Mesendoderm (in vitro differentiated cells): ENCODE data around the gene MESP2.

Source experiments
- DNase-seq: peaks from one replicate; pipeline ENCODE4 v3.0.0; 2013
- H2AK5ac ChIP-seq: 2 replicates; pipeline ENCODE4 v1.6.1; 2013; ENCODE audit warnings: low read length, inconsistent platforms
- H2BK120ac ChIP-seq: 2 replicates; pipeline ENCODE4 v1.6.1; 2013; ENCODE audit warnings: low read depth, mild to moderate bottlenecking, low read length, moderate library complexity, mixed read lengths
- H2BK15ac ChIP-seq: replicated peaks from 2 replicates; pipeline ENCODE4 v1.6.1; 2013; ENCODE audit warnings: low read depth, mild to moderate bottlenecking, moderate library complexity
- H2BK5ac ChIP-seq: 2 replicates; pipeline ENCODE4 v1.6.1; 2013; ENCODE audit warnings: low read length, inconsistent platforms
- H3K18ac ChIP-seq: 2 replicates; pipeline ENCODE4 v1.6.1; 2013; ENCODE audit warnings: mild to moderate bottlenecking, low read length, mixed read lengths
- H3K23ac ChIP-seq: one replicate; pipeline ENCODE4 v1.6.1; 2013; ENCODE audit warnings: low read length
- H3K27ac ChIP-seq: 2 replicates; pipeline ENCODE4 v1.5.1; 2013; ENCODE audit warnings: low read depth, mild to moderate bottlenecking, inconsistent platforms, low read length, moderate library complexity
- H3K27me3 ChIP-seq: 2 replicates; pipeline ENCODE4 v1.6.1; 2013; ENCODE audit warnings: low read length, control low read depth, mild to moderate bottlenecking, inconsistent platforms; ENCODE audit not compliant: insufficient read depth, poor library complexity
- H3K36me3 ChIP-seq: 2 replicates; pipeline ENCODE4 v1.6.1; 2013; ENCODE audit warnings: low read length, inconsistent platforms; ENCODE audit not compliant: control insufficient read depth, insufficient read depth
- H3K4ac ChIP-seq: one replicate; pipeline ENCODE4 v1.6.1; 2013; ENCODE audit warnings: low read depth, mild to moderate bottlenecking, low read length, moderate library complexity
- H3K4me1 ChIP-seq: 2 replicates; pipeline ENCODE4 v1.6.1; 2013; ENCODE audit warnings: low read depth, low read length, inconsistent platforms; ENCODE audit not compliant: control insufficient read depth
- H3K4me2 ChIP-seq: 2 replicates; pipeline ENCODE4 v1.6.1; 2013; ENCODE audit warnings: low read length
- H3K4me3 ChIP-seq: 2 replicates; pipeline ENCODE4 v1.5.1; 2013; ENCODE audit warnings: mild to moderate bottlenecking, low read length
- H3K56ac ChIP-seq: one replicate; pipeline ENCODE4 v1.6.1; 2013; ENCODE audit warnings: low read length
- H3K79me1 ChIP-seq: 2 replicates; pipeline ENCODE4 v1.6.1; 2013; ENCODE audit warnings: low read length, inconsistent platforms
- H3K79me2 ChIP-seq: 2 replicates; pipeline ENCODE4 v1.6.1; 2013; ENCODE audit warnings: mild to moderate bottlenecking, low read length; ENCODE audit not compliant: control insufficient read depth, insufficient read depth
- H3K9ac ChIP-seq: 2 replicates; pipeline ENCODE4 v1.6.1; 2013; ENCODE audit warnings: low read length, inconsistent platforms
- H4K5ac ChIP-seq: one replicate; pipeline ENCODE4 v1.6.1; 2013; ENCODE audit warnings: low read length
- H4K8ac ChIP-seq: one replicate; pipeline ENCODE4 v1.6.1; 2013; ENCODE audit warnings: low read depth, mild to moderate bottlenecking, control low read depth, low read length, moderate library complexity
- WGBS: extraction: QIAGEN DNeasy Blood & Tissue Kit; methylation state at CpG from one replicate; pipeline ENCODE4 v1.1.7; 2013; ENCODE audit warnings: low lambda C conversion rate, missing lambda C conversion rate; ENCODE audit not compliant: insufficient coverage; ENCODE audit errors: extremely low coverage; 5-methylcytosine and 5-hydroxymethylcytosine counted together

Gene MESP2

DNA sequence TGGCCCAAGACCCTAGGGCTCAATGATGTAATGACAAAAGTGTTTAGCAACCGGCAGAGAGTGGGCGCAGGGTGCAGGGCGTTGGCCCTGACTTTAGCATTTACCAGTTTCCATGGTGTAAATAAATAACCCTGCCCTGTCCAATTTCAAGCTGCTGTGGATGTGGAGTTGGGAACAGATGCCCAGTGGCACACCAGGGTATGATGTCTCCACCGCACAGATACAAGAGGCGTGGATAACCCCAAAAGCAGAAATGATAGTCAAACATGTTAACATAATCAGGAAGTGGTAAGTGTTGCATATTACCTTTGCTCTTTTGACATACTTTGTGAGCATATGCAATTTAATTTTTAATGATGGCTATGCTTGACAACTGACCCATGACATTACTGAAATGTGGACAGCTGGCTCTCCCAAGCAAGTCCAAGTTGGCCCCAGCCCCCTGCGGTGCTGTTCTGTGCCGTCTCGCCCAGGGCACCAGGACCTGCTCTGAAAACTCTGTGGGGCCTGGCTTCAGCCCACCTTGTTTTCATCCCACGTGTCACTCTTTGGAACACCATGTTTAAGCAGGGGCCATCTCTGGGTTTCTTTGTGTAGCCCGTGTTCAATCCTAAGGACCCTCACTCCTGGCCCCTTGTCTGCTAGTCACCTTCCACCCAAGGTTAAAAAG lies 49.3 kb downstream of the MESP2 start:
- no CpG with 5 or more reads among the region's 10 CpGs for WGBS

DNA sequence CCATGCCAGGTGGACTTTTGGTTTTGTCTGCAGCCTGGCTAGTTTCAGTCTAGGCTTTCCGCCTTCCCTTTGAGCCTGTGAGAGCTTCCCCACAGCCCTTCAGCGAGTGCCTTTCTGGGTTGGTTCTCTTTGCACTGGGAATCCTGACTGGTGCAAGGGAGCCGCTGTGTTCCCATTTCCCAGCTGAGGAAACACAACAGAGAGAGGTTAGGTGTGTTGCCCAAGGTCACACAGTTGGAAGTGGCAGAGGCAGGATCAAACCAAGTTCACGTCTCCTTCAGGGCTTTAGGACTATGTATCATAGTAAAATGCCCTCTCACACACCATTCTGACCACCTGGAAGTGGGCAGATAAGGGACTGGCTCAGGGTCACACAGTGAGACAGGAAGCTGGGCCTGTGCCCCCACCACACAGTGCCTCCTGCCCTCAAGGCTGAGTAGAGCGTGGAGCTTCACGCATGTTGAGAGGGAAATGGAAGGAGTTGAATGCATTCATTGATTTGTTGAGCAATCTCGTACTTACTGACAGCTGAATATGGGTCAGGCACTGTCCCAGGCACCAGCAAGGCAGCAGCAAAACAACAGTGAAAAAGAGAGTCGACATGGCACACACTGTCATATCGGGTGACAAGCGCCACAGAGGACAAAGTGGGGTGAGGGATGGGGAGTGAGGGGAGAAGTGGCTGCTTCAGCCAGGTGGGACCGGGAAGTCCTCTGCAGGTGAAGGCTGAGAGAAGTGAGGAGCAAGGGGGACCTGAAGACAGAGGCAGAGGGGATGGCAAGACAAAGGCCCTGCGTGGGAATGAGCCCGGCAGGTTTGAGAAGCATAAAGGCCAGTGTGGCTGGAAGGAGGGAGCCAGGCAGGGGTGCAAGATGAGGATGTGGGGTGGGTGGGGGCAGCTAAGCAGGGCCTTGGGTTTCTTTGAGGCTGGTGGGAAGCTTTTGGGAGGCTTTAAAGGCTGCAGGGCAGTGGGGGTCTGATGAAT lies 50.8 kb downstream of the MESP2 start:
- Histone ChIP-seq H3K23ac (no peak overlapping the region), H3K79me2 (no peaks in the 10 kb centered on the region), H3K4me3 (no peak overlapping the region), H3K4me1 (no peaks in the 10 kb centered on the region), H3K4me2 (no peak overlapping the region), H3K27ac (no peak overlapping the region), H2BK120ac (no peak overlapping the region), H3K18ac (no peak overlapping the region), H4K8ac (no peak overlapping the region), H3K4ac (no peak overlapping the region), H3K27me3 (no peaks in the 10 kb centered on the region), H4K5ac (no peak overlapping the region), H3K56ac (no peak overlapping the region), H2AK5ac (no peak overlapping the region), H2BK5ac (no peak overlapping the region), H3K79me1 (no peaks in the 10 kb centered on the region), H2BK15ac (no peak overlapping the region), H3K36me3 (no peaks in the 10 kb centered on the region), H3K9ac (no peak overlapping the region)
- DNase-seq, result no peak
- WGBS, result no CpG with 5 or more reads among the region's 13 CpGs

More for the DNA sequence above, 49.3 kb downstream of the MESP2 start:
- H2BK15ac ChIP-seq, result no peak overlapping the region
- H2BK5ac ChIP-seq, result no peak overlapping the region
- no peak overlapping the region for H3K27ac ChIP-seq
- no peak overlapping the region for H3K4ac ChIP-seq
- H2AK5ac ChIP-seq, result no peak overlapping the region
- H2BK120ac ChIP-seq, result no peak overlapping the region
- no peak for DNase-seq
- H3K79me1 ChIP-seq, result no peaks in the 10 kb centered on the region
- H3K18ac ChIP-seq, result no peak overlapping the region
- H4K5ac ChIP-seq, result no peak overlapping the region
- H3K9ac ChIP-seq, result no peak overlapping the region
- no peaks in the 10 kb centered on the region for H3K36me3 ChIP-seq
- no peak overlapping the region for H3K56ac ChIP-seq
- no peak overlapping the region for H3K4me3 ChIP-seq
- H3K27me3 ChIP-seq, result no peaks in the 10 kb centered on the region
- no peaks in the 10 kb centered on the region for H3K4me1 ChIP-seq
- no peaks in the 10 kb centered on the region for H3K79me2 ChIP-seq
- no peak overlapping the region for H3K23ac ChIP-seq
- H4K8ac ChIP-seq, result no peak overlapping the region
- no peak overlapping the region for H3K4me2 ChIP-seq

DNA sequence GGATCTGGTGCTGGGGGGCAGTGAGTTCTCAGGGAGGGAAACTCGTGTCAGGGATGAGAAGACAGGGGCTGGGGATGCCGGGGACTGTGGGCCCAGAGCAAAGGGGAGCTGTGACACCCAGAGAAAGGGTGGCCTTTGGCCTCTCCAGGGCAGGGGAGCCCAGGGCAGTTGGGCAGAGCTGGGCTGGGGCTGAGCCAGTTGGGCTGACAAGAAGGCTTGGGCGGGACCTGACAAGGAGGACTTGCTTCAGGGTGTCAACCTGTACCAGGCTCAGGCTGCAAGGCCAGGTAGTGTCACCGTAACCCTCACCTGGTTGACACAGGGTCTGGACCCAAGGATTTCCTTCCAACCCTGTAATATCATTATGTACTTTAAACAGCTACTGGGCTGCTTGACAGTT lies 51.7 kb downstream of the MESP2 start:
- H2BK120ac ChIP-seq, result no peak overlapping the region
- no peak overlapping the region for H3K56ac ChIP-seq
- H4K5ac ChIP-seq, result no peak overlapping the region
- DNase-seq, result no peak
- no CpG with 5 or more reads among the region's 4 CpGs for WGBS
- H3K27ac ChIP-seq, result no peak overlapping the region
- no peaks in the 10 kb centered on the region for H3K36me3 ChIP-seq
- no peaks in the 10 kb centered on the region for H3K79me1 ChIP-seq
- H3K4me1 ChIP-seq, result no peaks in the 10 kb centered on the region
- H2AK5ac ChIP-seq, result no peak overlapping the region
- no peak overlapping the region for H2BK5ac ChIP-seq
- H3K4me2 ChIP-seq, result no peak overlapping the region
- H4K8ac ChIP-seq, result no peak overlapping the region
- no peak overlapping the region for H3K9ac ChIP-seq
- no peak overlapping the region for H2BK15ac ChIP-seq
- H3K23ac ChIP-seq, result no peak overlapping the region
- H3K4ac ChIP-seq, result no peak overlapping the region
- H3K79me2 ChIP-seq, result no peaks in the 10 kb centered on the region
- H3K27me3 ChIP-seq, result no peaks in the 10 kb centered on the region
- H3K18ac ChIP-seq, result no peak overlapping the region
- H3K4me3 ChIP-seq, result no peak overlapping the region
